GM12873 (cell line): ENCODE data around the gene SCRN3.

ENCODE experiments used
- TF ChIP-seq, protein P1 (sequence below): IDR thresholded peaks from 2 replicates; pipeline ENCODE4 v1.5.1; 2012; ENCODE audit warnings: low read depth, mild to moderate bottlenecking, moderate library complexity, low read length, control low read depth; ENCODE audit not compliant: insufficient read depth; ENCODE audit errors: missing control alignments

Gene SCRN3

DNA sequence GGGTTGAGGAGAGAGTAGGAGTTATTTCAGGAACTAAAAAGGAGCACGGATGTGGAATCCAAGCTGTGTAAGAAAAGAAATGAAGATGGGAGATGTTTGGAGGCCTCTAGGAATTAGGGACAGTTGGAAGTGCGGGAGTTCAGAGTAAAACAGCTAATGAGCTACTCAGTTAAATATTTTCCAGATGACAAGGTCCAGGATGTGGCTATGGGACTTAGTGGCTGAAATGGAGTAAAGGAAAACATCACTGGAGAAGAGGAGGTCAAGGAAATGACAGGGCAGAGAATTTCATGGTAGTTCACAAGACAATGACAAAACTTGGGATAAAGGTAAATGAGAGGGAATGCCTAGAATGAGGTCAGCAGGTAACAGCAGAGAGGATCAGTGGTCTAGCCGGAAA is 78.3 kb downstream of the SCRN3 start:
- TF ChIP-seq, protein P1, sequence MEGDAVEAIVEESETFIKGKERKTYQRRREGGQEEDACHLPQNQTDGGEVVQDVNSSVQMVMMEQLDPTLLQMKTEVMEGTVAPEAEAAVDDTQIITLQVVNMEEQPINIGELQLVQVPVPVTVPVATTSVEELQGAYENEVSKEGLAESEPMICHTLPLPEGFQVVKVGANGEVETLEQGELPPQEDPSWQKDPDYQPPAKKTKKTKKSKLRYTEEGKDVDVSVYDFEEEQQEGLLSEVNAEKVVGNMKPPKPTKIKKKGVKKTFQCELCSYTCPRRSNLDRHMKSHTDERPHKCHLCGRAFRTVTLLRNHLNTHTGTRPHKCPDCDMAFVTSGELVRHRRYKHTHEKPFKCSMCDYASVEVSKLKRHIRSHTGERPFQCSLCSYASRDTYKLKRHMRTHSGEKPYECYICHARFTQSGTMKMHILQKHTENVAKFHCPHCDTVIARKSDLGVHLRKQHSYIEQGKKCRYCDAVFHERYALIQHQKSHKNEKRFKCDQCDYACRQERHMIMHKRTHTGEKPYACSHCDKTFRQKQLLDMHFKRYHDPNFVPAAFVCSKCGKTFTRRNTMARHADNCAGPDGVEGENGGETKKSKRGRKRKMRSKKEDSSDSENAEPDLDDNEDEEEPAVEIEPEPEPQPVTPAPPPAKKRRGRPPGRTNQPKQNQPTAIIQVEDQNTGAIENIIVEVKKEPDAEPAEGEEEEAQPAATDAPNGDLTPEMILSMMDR, result no peak

DNA sequence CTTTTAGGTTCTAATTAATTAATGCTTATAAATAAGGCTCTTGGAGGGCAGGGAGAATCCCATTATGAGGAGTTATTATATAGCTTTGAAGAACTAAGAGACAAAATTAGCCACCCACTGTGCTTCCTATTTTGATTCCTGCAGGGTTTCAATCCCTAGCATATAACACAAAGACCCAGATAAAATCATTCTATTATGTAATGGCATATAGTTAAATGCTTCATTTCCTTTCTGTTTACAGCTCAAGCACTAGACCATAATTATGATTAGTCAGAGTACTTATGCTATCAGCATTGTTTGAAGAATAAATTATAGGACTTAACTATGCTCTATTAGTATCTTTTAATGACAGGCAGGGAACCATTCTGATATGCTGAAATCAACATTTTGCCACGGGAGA is 82.2 kb downstream of the SCRN3 start:
- TF ChIP-seq, protein P1, result no peak
